GM23248 (cell line): ENCODE data around the gene ATP2A2.

ENCODE experiments used
- EZH2 ChIP-seq: fragments of 200-600 bp; sonication (generic); IDR thresholded peaks from 2 replicates; pipeline ENCODE4 v1.6.1; 2018; ENCODE audit warnings: antibody characterized with exemption, mild to moderate bottlenecking; ENCODE audit not compliant: insufficient read depth, poor library complexity, severe bottlenecking
- EZH2phosphoT487 ChIP-seq: fragments of 200-600 bp; sonication (generic); IDR thresholded peaks from 2 replicates; pipeline ENCODE4 v1.6.1; 2018; ENCODE audit warnings: antibody characterized with exemption, moderate library complexity, mild to moderate bottlenecking, low read depth; ENCODE audit not compliant: insufficient read depth

GRCh38 chr12:110311903-110312302, 30.9 kb downstream of the ATP2A2 start:
- no peak for TF ChIP-seq EZH2
- no peak for TF ChIP-seq EZH2phosphoT487
